GM12878 (cell line): ENCODE measurements around the gene ECM1. TPM values are rescaled to one million over a fixed set of nuclear protein-coding genes. Genes with fewer than 3 reads are reported as not detected.

Experiments used
- ATAC-seq: fragments of 200-7000 bp; cut with Tn5 transposase; 3 replicates; pipeline ENCODE4 v1.9.1; 2020; ENCODE audit warnings: mild to moderate bottlenecking, moderate library complexity
- BruUV-seq: library from RNA; stranded (reverse); fragments of 400-500 nt; replicated peaks from 2 replicates; lab custom pipeline; 2021; lab: Mats Ljungman, UMichigan
- CTCF ChIA-PET: fragments of 300-600 bp; sonication (Branson Sonifier 250); formaldehyde crosslinking; extraction: SDS; loops from one replicate; lab custom pipeline; 2021; ENCODE audit warnings: inconsistent platforms; lab: Yijun Ruan, JAX
- POLR2A ChIA-PET: fragments of 350-600 bp; formaldehyde crosslinking; extraction: SDS; loops from one replicate; lab custom pipeline; 2021; ENCODE audit warnings: inconsistent platforms; lab: Charles Lee
- RAD21 ChIA-PET: fragments of 300-600 bp; sonication (Branson Sonifier 250); formaldehyde crosslinking; loops from one replicate; lab custom pipeline; 2023; ENCODE audit warnings: antibody characterized with exemption; ENCODE audit not compliant: unreplicated experiment; lab: Charles Lee
- SMC1A ChIA-PET: fragments of 300-600 bp; sonication (Branson Sonifier 250); formaldehyde crosslinking; loops from one replicate; lab custom pipeline; 2023; ENCODE audit not compliant: unreplicated experiment, uncharacterized antibody; lab: Charles Lee
- DNase-seq: peaks from one replicate; pipeline ENCODE4 v3.0.0-alpha.2; 2011; ENCODE audit warnings: low read depth, low spot score
- FAIRE-seq: peaks from 3 replicates; lab custom pipeline; 2011; peaks lifted over from hg19 to GRCh38; lab: Jason Lieb, UNC
- H2AFZ ChIP-seq: 2 replicates; pipeline ENCODE4 v1.6.0; 2011; ENCODE audit warnings: low read depth, low read length, control low read depth; ENCODE audit not compliant: control insufficient read depth
- H3K27ac ChIP-seq: 2 replicates; pipeline ENCODE4 v1.5.1; 2011; ENCODE audit warnings: control low read depth; ENCODE audit not compliant: control insufficient read depth, insufficient read depth
- H3K27me3 ChIP-seq, 2 experiments: replicated peaks in 1 of 2; 2 replicates each; pipeline versions ENCODE4 v1.6.0 to v1.6.1; 2011; ENCODE audit warnings: low read length in 1 of 2; ENCODE audit not compliant: control insufficient read depth in 2 of 2, insufficient read depth in 2 of 2
- H3K36me3 ChIP-seq, 2 experiments: 2 replicates each; pipeline ENCODE4 v1.5.1; 2011; ENCODE audit warnings: low read length in 1 of 2; ENCODE audit not compliant: control insufficient read depth in 2 of 2, insufficient read depth in 2 of 2
- H3K4me1 ChIP-seq: 2 replicates; pipeline ENCODE4 v1.6.1; 2011; ENCODE audit warnings: mild to moderate bottlenecking, low read length, moderate library complexity, mixed read lengths; ENCODE audit not compliant: control insufficient read depth, insufficient read depth
- H3K4me2 ChIP-seq: 2 replicates; pipeline ENCODE4 v1.6.0; 2011; ENCODE audit warnings: control low read depth; ENCODE audit not compliant: control insufficient read depth, insufficient read depth
- H3K4me3 ChIP-seq: fragments of 200-600 bp; sonication (generic); 2 replicates; pipeline ENCODE4 v1.5.1; 2016
- H3K79me2 ChIP-seq: 2 replicates; pipeline ENCODE4 v1.6.0; 2011; ENCODE audit warnings: low read length; ENCODE audit not compliant: control insufficient read depth, insufficient read depth
- H3K9ac ChIP-seq: 2 replicates; pipeline ENCODE4 v1.8.0; 2011; ENCODE audit warnings: low read length, control low read depth, mixed read lengths; ENCODE audit not compliant: control insufficient read depth, insufficient read depth
- H3K9me3 ChIP-seq: replicated peaks from 3 replicates; pipeline ENCODE4 v1.5.1; 2011; ENCODE audit warnings: mild to moderate bottlenecking, low read length; ENCODE audit not compliant: control insufficient read depth, insufficient read depth
- H4K20me1 ChIP-seq: 2 replicates; pipeline ENCODE4 v1.6.0; 2011; ENCODE audit not compliant: control insufficient read depth, insufficient read depth
- ATF7 ChIP-seq: fragments of 450-650 bp; IDR thresholded peaks from 2 replicates; pipeline ENCODE4 v1.6.1; 2016; ENCODE audit warnings: low read depth, mild to moderate bottlenecking
- BACH1 ChIP-seq: fragments of 450-650 bp; IDR thresholded peaks from 2 replicates; pipeline ENCODE4 v1.6.1; 2017; ENCODE audit warnings: mild to moderate bottlenecking, borderline replicate concordance
- BCLAF1 ChIP-seq: fragments of 450-650 bp; IDR thresholded peaks from 2 replicates; pipeline ENCODE4 v1.6.1; 2017; ENCODE audit warnings: antibody characterized with exemption, mild to moderate bottlenecking, moderate library complexity
- CUX1 ChIP-seq: IDR thresholded peaks from 2 replicates; pipeline ENCODE4 v1.6.1; 2012; ENCODE audit warnings: improper control_type of control experiment, low read depth, low read length; ENCODE audit not compliant: insufficient replicate concordance
- E2F4 ChIP-seq: IDR thresholded peaks from 2 replicates; pipeline ENCODE4 v1.6.1; 2012; ENCODE audit warnings: low read depth, low read length, improper control_type of control experiment
- HDAC2 ChIP-seq: fragments of 200-600 bp; sonication (generic); IDR thresholded peaks from 2 replicates; pipeline ENCODE4 v1.6.1; 2017
- IRF3 ChIP-seq: fragments of 450-650 bp; IDR thresholded peaks from 2 replicates; pipeline ENCODE4 v1.6.1; 2014; ENCODE audit warnings: mild to moderate bottlenecking
- IRF5 ChIP-seq: fragments of 450-650 bp; IDR thresholded peaks from 2 replicates; pipeline ENCODE4 v1.6.1; 2017; ENCODE audit warnings: borderline replicate concordance
- SKIL ChIP-seq: fragments of 450-650 bp; IDR thresholded peaks from 2 replicates; pipeline ENCODE4 v1.6.1; 2017; ENCODE audit warnings: mild to moderate bottlenecking, low read depth, inconsistent platforms; ENCODE audit not compliant: poor library complexity, severe bottlenecking
- SREBF2 ChIP-seq: IDR thresholded peaks from 2 replicates; pipeline ENCODE4 v1.6.1; 2012; ENCODE audit warnings: mild to moderate bottlenecking, low read length
- WGBS: methylation state at CpG from one replicate; pipeline ENCODE4 v1.1.6; 2016; ENCODE audit warnings: low lambda C conversion rate; ENCODE audit not compliant: insufficient replicate concordance, insufficient coverage; ENCODE audit errors: missing lambda C conversion rate; 5-methylcytosine and 5-hydroxymethylcytosine counted together
- in situ Hi-C: fragments of 300-500 bp; cut with MboI; formaldehyde crosslinking; loops from 9 replicates; pipeline ENCODE4 v1.14.3; 2018; ENCODE audit warnings: mixed read lengths
- intact Hi-C: fragments of 100-400 bp; cut with micrococcal nuclease; formaldehyde crosslinking; loops from one replicate; pipeline ENCODE4 v1.14.2; 2022; ENCODE audit not compliant: unreplicated experiment
- polyA plus RNA-seq, 11 experiments: library from polyadenylated mRNA; depleted of rRNA in 4 of 11; unstranded in 6 of 11; stranded (reverse) in 5 of 11; fragments of >200 nt; fragmentation: Nextera tagmentation in 4 of 11; fragmentation: Illumina TruSeq in 1 of 11; extraction: Ambion mirVana in 4 of 11; extraction: Trizol in 1 of 11; gene quantifications; 1 replicate in 1 of 11; 2 replicates in 10 of 11; pipeline versions ENCODE4 v1.2.1 to v1.2.3, GENCODE V29; 2011 to 2016; ENCODE audit warnings: inconsistent platforms in 2 of 11, missing spikeins in 2 of 11, low read depth in 1 of 11
- total RNA-seq, 4 experiments: library from RNA; depleted of rRNA in 3 of 4; stranded (reverse); fragments of >200 nt in 3 of 4; fragmentation: Illumina TruSeq in 1 of 4; extraction: Trizol in 1 of 4; gene quantifications; 2 replicates each; pipeline versions ENCODE4 v1.2.1 to v1.2.3, GENCODE V29; 2013 to 2021

Gene ECM1
- total and polyA plus RNA-seq, 10 of the 15 experiments (the other 5 are each of a cell fraction or from before 2014, with no cell fraction given) = 0.06 to 1.3 (median 0.60) TPM

- ChIA-PET RAD21 (no interaction called here), CTCF (interaction anchor here (1.6 kb wide), 1 partner anchor 16 kb away, joined by 3 read pairs; no protein-coding TSS in a partner anchor), SMC1A (no interaction called here), POLR2A (no interaction called here)
- no TSS peak for BruUV-seq
- intact Hi-C loops = no loop called here
- no peaks in the 10 kb centered on the region for H4K20me1 ChIP-seq
- in situ Hi-C loops = no loop called here
- no peaks in the 10 kb centered on the region for H3K27me3 ChIP-seq
- no peak overlapping the region for H2AFZ ChIP-seq
- H3K9ac ChIP-seq = no peak overlapping the region
- no peak for FAIRE-seq
- H3K9me3 ChIP-seq = no peaks in the 10 kb centered on the region
- no peak overlapping the region for H3K4me3 ChIP-seq
- no peak overlapping the region for H3K27ac ChIP-seq
- no peak overlapping the region for H3K4me2 ChIP-seq
- H3K4me1 ChIP-seq = no peaks in the 10 kb centered on the region
- 9% methylated on average over 4 of the region's 4 CpGs for WGBS
- ATAC-seq = no peak
- no peaks in the 10 kb centered on the region for H3K79me2 ChIP-seq
- no peaks in the 10 kb centered on the region for H3K36me3 ChIP-seq
- no peak for DNase-seq
- TF ChIP-seq IRF5 = no peak
- TF ChIP-seq BACH1 = no peak
- no peak for TF ChIP-seq HDAC2
- TF ChIP-seq E2F4 = no peak
- TF ChIP-seq IRF3 = no peak
- TF ChIP-seq BCLAF1 = no peak
- TF ChIP-seq CUX1 = no peak
- TF ChIP-seq SREBF2 = no peak
- no peak for TF ChIP-seq ATF7
- no peak for TF ChIP-seq SKIL
These were observed 28.5 kb upstream of the ECM1 start for GRCh38 chr1:150479370-150479769.
